Fibroblast of skin of abdomen (primary cell): ENCODE measurements around the gene RIPOR1.
"Not testable (repeated sequence)": the region's sequence is repeated elsewhere in the genome, so short reads cannot be mapped to it uniquely, and the experiment has no call there.

Experiments used
- DNase-seq: peaks from one replicate; pipeline ENCODE4 v3.0.0-alpha.2; 2013

Gene RIPOR1

DNA sequence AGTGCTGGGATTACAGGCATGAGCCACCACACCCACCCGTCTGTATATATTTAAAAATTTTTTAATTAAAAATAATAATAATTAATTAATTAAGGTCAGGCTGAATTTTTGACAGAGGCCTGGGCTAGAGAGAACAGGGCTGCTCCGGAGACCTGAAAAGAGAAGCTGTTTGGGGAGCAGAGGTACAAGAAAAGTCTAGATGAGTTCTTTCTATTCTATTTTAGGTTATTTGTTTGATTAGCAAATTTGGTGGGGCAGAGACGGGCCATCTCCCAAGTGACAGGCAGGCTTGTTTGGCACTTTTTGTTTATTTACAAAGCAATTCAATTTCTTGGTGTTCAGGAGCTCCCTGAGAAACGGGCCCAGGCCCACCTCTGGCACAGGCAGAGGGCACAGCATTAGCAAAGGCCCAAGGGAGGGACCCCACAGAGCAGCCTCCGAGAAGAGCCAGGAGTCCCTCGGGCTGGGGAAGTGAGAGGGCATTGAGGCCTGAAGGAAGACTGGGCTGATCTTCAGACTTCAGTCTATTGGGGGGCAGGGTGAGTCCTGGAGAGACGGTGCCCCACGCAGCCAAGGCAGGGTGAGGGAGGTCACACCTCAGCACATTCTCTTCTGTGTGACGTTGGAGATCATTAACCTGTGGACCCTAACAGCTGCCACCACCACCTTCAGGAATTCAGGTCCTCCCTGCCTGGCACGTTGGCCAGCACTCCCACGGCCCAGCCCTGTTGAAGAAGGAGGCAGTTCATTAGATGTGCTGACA, 10.8 kb upstream of the RIPOR1 start:
- DNase-seq, result no peak

DNA sequence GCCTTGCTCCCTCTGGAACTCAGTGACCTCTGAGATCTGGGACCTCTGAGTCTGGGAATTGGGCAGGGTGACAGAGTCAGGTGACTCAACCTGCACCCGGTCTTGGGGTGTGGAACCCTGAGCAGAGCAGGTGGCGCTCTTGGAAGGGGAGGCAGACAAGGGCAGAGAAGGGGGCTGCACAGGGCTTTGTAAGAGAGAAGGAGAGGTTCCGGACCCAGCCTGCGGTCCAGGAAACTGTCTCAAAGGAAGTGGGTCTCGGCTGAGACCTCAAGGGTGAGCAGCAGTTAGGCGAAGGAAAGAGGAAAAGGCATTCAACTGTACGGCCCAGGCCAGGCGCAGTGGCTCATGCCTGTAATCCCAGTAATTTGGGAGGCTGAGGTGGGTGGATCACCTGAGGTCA, 10.0 kb upstream of the RIPOR1 start:
- DNase-seq, result no peak

DNA sequence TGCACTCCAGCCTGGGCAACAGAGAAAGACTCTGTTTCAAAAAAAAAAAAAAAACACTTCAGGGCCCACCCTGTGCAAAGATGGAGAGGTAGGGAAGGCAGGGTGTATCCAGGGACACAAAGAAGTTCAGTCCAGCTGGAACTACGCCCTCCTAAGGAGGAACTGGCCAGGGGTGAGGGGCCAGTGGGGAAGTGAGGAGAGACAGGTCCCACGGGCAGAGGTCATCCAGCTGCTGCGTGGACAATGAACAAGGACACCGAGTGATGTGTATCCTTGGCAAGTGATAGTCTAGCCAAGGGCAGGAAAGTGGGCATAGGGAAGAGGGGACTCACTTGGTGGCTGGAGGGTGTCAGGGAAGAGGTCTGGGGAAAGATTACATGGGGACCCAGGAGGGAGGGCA, 9.4 kb upstream of the RIPOR1 start:
- DNase-seq, result no peak

DNA sequence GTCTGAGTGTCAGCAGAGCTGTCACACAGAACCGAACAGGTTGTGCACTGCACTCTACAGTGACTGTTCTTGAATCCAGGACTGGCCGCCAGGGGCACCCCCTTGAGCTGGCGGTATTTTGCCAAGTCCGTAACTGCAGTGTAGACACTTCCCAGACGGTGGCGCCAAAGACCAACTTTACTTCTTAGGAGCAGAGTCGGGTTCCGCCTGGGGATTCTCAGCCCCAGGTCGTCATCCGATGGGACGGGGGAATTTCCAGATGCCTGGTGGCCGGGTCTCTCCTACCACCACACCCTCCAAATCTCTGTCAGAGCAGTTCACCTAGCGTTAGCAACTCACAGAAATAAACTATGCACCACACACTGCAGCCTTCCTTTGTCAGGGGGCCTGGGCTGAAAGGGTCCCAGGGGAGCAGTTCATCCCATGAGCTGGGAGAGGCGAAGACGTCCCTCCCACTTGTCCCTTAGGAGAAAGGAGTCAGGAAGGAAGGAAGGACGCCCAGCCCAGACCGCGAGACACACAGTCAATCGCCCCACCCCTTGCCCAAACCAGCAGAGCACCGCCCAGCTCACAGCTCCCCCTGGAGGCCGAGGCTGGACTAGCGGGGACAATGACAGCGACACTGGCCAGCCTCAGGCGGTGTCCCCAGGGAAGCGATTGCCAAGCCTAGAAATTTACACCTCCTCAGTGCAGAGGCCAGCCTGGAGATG, 7.4 kb upstream of the RIPOR1 start:
- DNase-seq, result peak; percentile 94

DNA sequence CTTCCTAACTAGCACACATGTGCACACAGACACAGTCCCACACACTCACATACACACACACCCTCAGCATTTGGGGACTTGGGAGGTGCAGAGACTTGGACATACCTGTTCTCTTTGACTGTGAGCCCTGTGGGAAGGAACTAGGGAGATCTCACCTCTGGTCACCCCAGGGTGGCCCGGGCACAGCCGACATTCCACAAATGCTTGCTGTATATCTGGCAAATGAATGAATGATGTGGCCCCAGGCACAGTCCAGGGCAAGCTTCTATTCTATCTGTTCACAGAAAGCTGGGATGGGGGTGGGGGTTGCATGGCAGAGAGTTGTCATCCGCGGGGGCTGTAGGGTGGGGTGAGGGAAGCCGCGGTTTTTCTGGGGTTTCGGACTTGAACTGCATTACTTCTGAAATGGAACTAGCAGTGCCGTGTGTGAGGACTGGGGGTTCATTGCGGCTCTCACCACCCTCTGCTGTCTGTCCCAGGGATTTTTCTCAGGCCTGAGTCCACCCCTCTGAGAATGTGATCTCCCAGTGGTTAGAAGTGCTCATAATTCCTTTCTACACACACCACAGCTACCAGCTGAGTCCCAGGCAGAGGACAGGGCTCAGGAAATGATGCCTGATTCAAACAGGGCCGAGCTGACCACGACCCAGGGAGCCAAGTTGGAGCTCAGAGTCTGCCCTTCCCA, 3.3 kb upstream of the RIPOR1 start:
- DNase-seq, result peak; percentile 41

DNA sequence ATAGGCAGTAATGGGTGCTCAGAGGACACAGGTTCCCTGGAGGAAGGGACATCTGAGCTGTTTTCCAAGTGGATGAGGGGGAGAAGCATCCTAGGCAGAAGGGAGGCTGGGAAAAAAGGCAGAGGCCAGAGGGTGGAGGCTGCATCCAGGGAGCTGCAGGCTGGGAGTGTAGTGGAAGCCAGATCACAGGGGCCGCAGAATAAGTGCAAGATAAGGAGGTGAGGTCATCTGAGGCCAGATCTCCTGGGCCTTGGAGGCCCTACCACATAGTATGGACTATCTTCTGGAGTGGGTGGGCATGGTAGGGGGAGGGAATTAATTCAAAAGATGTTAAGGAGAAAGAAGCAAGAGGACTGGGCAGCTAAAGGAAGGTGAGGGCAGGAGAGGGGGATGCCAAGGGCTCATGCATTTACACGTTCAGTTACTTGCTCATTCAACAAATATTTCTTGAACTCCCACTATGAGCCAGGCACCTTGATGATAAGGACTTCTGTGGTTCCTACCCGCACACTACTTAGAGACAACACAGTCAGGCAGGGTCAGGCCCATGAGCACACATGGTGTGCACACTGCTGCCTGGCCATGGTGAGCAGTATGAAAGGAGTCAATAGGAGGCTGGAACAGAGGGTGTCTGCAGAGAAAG, 2.4 kb upstream of the RIPOR1 start:
- no peak for DNase-seq

DNA sequence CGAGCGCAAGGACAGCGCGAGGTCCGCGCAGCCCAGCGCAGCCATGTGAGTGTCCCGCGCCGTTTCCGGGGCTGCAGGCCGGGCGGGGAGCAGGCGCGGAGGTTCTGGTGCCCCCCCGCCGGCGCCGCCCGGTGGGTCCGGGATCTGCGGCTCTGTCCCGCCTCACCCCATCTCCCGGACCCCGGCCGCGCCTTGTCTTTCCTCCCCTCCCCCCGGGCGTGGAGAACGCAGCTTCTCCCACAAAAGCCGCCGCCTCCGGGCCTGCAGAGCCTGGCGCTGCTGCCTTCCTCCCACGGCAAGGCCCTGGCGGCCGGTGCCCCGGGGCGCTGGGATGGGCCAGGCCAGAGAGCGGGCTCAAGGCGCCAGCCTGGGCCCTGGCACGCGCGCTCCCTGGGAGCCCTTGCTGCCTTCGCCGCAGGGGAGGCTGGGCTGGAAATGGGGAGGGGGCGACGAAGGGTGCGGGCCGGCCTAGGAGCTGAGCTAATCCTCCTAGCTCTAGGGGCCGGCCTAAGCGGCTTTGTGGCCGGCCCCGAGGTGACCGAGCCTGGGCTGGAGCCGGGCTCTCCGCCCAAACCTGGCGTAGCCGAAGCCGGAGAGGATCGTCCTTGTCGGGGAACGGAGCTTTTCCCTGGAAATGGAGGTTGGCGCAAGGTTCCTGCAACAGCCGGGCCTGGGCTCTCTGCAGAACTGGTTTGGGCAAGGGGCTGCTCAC, 397 bp downstream of the RIPOR1 start:
- peak; percentile 32 for DNase-seq

DNA sequence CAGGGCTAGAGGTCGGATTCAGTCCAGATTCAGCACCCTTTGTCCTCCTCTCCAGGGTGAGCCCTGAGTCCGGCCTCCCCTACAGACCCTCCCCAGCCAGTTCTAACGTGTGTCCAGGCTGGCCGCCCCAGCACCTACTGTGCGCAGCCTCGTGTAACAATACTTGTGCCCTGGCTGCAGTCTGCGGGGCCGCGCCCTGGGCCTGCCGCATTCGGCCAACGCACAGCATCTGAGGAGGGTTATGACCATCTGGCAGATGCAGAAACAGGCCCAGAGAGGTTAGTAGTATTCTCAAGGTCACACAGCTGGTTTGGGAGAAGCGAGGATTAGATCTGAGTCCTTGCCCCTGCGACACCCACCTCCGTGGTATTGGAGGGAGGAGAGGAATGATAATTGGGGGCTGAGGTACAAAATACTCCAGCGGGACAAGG, 968 bp downstream of the RIPOR1 start:
- DNase-seq, result no peak

DNA sequence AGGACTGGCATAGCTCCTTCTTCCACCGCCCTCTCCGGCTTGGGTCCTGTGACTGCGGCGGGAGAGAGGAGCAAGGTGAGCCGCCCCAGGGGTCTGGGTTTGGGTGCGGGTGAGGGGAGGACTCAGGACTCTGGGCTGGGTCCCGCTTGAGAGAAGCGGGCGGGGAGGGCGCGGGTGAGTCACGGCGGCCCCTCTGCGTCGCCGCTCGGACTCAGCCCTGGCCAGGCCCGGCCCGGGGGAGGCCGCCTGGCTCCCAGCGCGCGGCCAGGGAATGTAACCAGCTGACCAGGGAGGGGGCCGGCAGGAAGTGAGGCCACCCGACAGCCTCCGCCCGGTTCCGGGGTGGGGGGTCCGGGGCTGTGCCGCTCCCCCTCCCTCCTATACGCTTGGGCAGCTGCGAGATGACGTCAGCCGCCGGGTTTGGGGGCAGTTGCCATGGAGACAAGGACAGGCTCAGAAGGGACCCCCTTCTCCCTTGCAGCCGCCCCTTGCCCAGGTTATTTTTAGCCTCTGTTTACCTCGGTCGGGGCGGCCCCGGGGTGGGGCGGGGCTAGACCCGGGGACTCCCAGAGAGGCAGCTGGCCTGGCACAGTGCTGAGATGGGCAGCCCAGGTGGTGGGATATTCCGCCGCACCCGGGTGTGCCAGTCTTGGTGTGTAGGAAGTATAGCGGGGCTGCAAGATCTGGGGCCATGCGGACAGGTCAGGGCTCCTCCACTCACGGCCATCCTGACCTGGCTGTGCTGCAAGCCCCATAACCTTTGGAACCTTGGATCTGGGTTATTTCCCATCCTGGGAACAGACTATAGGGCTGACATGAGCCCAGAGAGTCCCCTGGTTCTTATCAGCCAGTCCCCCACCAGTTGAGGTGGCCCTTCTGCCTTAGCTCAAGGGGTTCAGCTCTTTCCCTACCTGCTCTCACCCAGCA, 1.6 kb downstream of the RIPOR1 start:
- peak; percentile 54 for DNase-seq

DNA sequence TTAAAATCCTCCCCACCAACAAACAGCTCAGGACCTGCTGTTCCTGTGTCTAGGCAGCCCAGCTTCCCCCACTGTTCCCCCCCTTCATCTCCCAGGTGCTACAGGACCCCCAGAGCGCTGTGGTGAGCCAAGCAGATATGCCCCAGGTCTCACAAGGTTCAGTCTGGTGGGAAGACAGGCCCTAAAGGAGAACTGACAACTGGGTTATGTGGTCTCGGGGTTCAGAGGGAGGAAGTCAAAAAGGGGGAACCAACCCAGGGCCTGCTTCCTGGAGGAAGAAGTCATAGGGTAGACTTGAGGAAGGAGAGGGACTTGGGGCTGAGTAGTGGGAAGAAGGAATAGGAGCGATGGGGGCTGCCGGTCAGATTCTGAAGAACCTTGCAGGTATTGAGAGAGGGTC, 2.6 kb downstream of the RIPOR1 start:
- DNase-seq, result no peak

DNA sequence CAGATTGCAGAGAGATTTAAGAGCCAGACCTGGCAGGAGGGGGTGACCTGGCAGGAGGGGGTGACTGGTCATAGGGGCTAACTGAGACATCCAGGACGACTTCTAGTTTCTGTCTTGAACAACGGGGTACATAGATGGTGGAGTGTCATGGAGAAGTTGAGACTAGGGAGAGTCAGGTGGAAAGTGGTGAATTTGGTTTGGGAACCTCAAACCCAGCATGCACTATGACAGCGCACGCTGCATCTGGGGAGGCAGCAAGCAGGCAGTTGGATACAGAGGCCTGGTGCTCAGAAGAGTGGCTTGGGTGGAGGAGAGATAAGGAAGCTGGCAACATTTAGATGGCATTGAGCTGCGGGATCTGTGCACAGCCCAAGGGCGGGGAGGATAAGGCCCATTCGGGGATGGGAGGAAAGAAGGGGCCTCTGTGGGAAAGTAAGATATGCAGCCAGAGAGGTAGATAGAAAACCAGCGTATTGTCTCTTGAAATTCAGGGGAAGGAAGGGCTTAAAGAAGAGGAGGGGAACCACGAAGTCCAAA, 4.5 kb downstream of the RIPOR1 start:
- DNase-seq, result no peak

DNA sequence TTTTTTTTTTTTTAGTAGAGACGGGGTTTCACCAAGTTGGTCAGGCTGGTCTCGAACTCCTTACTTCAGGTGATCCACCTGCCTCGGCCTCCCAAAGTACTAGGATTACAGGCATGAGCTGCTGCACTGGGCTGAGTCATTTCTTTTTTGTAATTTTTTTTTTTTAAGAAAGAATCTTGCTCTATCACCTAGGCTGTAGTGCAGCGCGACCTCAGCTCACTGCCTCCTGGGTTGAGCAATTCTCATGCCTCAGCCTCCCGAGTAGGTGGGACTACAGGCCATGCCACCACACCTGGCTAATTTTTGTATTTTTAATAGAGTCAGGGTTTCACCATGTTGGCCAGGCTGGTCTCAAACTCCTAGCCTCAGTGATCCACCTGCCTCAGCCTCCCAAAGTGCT, 5.4 kb downstream of the RIPOR1 start:
- not testable (repeated sequence) for DNase-seq

DNA sequence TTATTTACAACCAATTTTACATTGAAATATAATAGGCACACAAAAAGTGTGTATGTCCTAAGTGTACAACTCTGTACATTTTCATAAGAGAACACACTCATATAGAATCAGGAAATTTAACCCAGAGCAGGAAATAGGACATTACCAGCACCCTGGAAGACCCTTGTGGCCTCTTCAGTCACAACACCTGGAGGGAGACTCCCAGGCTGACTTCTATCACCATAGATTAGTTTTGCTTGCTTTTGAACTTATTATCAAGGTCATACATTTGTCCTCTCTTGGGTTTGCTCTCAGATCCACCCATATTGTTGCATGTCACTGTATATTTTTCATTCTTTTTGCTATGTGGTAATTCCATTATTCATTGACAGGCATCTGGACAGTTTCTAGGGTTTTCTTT, 5.8 kb downstream of the RIPOR1 start:
- no peak for DNase-seq

DNA sequence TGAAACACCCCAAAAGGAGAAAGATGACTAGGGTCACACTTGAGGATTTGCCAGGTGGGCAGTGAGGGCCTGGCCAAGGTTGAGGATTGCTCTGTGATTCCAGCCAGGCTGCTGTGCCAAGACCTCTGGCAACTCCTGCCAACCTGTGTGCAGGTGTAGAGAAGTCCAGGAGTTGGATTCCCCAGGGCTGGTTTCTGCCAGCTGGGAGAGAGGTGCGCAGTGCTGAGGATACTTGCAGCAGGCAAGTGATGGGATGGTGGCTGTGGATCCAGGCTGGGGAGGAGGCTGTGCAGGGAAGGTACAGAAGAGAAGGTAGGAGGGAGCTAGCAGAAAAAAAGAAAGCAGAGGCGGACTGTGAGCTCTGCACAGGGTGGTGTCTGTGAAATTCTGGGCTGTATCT, 6.6 kb downstream of the RIPOR1 start:
- DNase-seq, result no peak

DNA sequence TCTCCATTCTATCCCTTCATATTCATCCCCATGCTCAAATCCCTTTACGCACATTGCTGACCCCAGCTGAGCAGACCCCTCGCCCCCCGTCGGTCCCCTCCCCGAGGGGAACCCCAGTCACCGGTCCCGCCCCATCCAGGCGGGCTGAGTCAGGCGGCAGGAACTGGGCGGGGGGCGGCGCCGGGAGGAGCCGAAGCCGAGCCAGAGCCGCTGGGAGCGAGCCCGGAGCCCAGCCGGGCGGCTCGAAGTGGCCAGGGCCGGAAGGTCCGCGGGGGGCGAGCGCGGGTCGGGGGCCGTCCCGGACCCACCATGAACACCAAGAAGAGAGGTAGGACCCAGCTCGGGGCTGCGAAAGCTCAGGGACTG, 8.6 kb downstream of the RIPOR1 start:
- DNase-seq, result peak; percentile 50

DNA sequence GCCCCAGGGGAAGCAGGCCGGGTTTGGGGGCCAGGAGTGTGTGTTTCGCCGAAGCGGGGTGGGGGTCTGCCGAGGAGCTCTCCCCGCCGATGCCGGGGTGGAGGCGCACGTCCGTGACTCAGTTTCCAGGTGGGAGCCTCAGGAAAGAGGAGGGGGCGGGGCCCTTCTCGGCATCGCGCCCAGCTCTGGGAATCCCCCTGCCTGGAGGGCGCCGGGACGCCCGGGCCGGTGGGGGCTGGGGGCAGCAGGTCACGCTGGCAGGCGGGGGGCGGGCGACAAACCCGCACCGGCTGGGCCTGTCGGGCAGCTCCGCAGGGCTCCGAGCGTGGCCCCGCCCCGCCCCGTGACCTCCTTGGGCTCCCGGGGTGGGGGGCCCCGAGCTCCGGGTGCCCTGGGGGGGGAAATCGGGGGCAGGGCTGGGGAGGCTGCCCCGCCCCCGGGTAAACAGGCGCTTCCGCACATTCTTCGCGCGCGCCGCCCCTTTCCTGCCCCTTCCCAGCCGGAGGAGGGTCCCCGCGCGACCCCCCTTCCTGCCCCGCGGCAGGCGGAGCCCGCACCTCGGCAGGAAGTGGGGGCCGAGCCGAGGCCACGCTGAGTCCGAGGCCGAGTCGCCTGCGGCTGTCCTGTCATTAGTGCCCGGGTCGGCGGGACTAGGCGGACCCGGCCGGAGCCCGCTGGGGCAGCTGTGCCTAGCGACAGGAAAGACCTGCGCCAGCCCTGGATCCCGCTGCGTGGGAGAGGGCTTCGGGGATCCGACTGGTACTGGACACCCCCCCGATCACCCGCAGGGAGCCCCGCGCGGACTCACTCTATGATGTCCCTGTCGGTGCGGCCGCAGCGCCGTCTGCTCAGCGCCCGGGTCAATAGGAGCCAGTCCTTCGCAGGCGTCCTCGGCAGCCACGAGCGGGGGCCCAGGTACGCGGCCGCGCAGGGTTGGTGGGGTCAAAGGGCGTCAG, 9.3 kb downstream of the RIPOR1 start:
- DNase-seq, result no peak

DNA sequence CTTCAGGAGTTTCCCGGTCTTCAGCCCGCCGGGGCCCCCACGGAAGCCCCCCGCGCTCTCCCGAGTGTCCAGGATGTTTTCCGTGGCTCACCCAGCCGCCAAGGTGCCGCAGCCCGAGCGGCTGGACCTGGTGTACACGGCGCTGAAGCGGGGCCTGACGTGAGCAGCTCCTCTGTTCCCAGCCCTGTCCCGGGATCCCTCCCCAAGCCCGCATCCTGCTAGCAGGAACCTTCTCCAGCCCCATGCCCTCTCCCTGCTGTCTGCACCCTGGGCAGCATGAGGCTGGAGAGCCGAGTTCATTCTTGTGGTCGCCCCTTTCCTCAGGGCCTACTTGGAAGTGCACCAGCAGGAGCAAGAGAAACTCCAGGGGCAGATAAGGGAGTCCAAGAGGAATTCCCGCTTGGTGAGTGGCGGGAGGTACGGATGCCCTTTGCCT, 10.1 kb downstream of the RIPOR1 start:
- DNase-seq, result no peak

DNA sequence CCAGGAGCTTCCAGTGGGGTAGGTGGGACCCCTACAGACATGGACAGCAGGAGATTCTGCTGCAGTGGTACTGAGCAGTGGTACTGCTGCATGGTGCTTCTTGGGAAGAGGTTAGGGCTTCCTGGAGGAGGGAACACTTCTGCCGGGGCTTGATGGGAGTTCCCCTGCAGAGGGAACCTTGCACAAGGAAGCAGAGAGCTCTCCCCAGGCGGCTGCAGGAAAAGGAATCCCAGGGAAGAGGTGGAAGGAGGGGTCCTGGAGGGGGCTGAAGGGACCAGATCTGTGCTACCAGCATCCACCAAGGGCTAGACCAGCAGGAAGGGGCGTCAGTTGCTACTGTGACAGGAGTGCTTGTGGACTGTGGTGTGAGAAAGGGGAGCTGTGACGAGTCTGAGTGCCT, 10.6 kb downstream of the RIPOR1 start:
- DNase-seq, result no peak

DNA sequence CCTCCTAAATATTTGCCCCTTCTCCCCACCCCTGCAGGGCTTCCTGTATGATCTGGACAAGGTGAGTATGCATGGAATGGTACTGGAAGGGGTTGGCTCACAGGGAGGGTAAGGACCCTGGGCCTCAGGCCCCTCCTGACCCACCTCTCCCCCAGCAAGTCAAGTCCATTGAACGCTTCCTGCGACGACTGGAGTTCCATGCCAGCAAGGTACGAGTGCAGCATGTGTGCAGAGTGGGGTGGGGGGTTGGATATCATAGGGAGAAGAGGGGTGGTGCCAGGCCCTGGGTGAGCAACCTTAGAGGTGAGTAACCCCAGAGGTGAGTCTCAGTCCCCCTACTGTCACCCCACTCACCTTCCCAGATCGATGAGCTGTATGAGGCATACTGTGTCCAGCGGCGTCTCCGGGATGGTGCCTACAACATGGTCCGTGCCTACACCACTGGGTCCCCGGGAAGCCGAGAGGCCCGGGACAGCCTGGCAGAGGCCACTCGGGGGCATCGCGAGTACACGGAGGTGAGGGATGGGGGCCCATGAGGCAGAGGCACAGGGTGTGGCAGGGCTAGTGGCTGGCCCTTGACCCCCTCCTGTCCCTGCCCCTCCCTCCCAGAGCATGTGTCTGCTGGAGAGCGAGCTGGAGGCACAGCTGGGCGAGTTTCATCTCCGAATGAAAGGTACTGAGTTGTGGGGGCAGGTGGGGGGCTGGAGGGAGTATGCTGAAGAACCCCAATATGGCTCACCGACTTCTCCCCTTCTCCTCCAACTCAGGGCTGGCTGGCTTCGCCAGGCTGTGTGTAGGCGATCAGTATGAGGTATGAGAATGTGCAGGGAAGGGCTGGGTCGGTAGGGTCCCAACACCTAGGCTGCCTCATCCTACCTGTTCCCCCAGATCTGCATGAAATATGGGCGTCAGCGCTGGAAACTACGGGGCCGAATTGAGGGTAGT, 11.3 kb downstream of the RIPOR1 start:
- DNase-seq, result no peak
